ENCODE data around the gene TMSB4X. TPM values are rescaled to one million over a fixed set of nuclear protein-coding genes. Genes with fewer than 3 reads are reported as not detected.

TMSB4X gene
- total RNA-seq, 4 donors from 2014 or later = 3,029 to 4,490 (median 3,421) TPM

GRCh38 chrX:12967711-12968465 lies 7.0 kb upstream of the TMSB4X start:
- Histone ChIP-seq H3K27me3 (no peaks in the 10 kb centered on the region), H3K4me1 (peaks cover 0 to 19% (median 2%) of the 10 kb centered on the region in 4 donors), H3K9me3 (no peaks in the 10 kb centered on the region), H3K4me3 (no peak overlapping the region), H3K36me3 (no peaks in the 10 kb centered on the region), H3K27ac (peak overlapping the region in 1 of 4 donors; percentile 14)
- TF ChIP-seq EP300 (IDR thresholded peaks at IDR 0.05) (no peak), POLR2A (IDR thresholded peaks at IDR 0.05) (no peak), CTCF (IDR thresholded peaks at IDR 0.05) (no peak)
- no peak for DNase-seq (ENCODE audit: low spot score in 2 of 2)
- WGBS, 2 donors = 64 to 80% methylated on average over 10 to 15 of the region's 15 CpGs

GRCh38 chrX:12970691-12971202 lies 4.2 kb upstream of the TMSB4X start:
- no peaks in the 10 kb centered on the region for H3K9me3 ChIP-seq
- peak in 1 of 2 donors; percentile 43 for DNase-seq (ENCODE audit: low spot score in 2 of 2)

GRCh38 chrX:12971282-12972003 lies 3.5 kb upstream of the TMSB4X start:
- peaks cover 0 to 19% (median 2%) of the 10 kb centered on the region in 4 donors for H3K4me1 ChIP-seq
- H3K27me3 ChIP-seq = peaks cover 0 to 4% of the 10 kb centered on the region in 2 donors
- H3K4me3 ChIP-seq = peak overlapping the region in 2 of 4 donors; percentile 9 to 12
- DNase-seq (ENCODE audit: low spot score in 2 of 2) = no peak
- peak overlapping the region; percentile 74 to 97 (median 80) for H3K27ac ChIP-seq
- WGBS, 2 donors = 51 to 63% methylated on average over 12 of the region's 12 CpGs
- TF ChIP-seq CTCF (IDR thresholded peaks at IDR 0.05) = no peak
- peak in 1 of 2 donors; percentile 6 for TF ChIP-seq EP300 (IDR thresholded peaks at IDR 0.05)
- H3K36me3 ChIP-seq = no peaks in the 10 kb centered on the region
- no peaks in the 10 kb centered on the region for H3K9me3 ChIP-seq

More at GRCh38 chrX:12970691-12971202, 4.2 kb upstream of the TMSB4X start:
- Histone ChIP-seq H3K27ac (peak overlapping the region; percentile 74 to 97 (median 80)), H3K4me1 (peaks cover 0 to 19% (median 2%) of the 10 kb centered on the region in 4 donors), H3K27me3 (peaks cover 0 to 4% of the 10 kb centered on the region in 2 donors), H3K36me3 (no peaks in the 10 kb centered on the region), H3K4me3 (peak overlapping the region in 1 of 4 donors; percentile 9)
- TF ChIP-seq EP300 (IDR thresholded peaks at IDR 0.05) = peak in 1 of 2 donors; percentile 51
- TF ChIP-seq CTCF (IDR thresholded peaks at IDR 0.05) = peak; percentile 35 to 70 (median 49)
- no peak for TF ChIP-seq POLR2A (IDR thresholded peaks at IDR 0.05)
- WGBS, 2 donors = 11 to 31% methylated on average over 11 of the region's 11 CpGs

GRCh38 chrX:12972243-12972642 lies 2.7 kb upstream of the TMSB4X start:
- peaks cover 0 to 19% (median 2%) of the 10 kb centered on the region in 4 donors for H3K4me1 ChIP-seq
- WGBS, 2 donors = 70 to 76% methylated on average over 6 of the region's 6 CpGs
- TF ChIP-seq CTCF (IDR thresholded peaks at IDR 0.05) = no peak
- peak in 1 of 2 donors; percentile 19 for TF ChIP-seq EP300 (IDR thresholded peaks at IDR 0.05)
- peak overlapping the region; percentile 17 to 97 (median 80) for H3K27ac ChIP-seq
- H3K27me3 ChIP-seq = peaks cover 0 to 4% of the 10 kb centered on the region in 2 donors
- no peaks in the 10 kb centered on the region for H3K9me3 ChIP-seq
- H3K36me3 ChIP-seq = no peaks in the 10 kb centered on the region
- no peak for DNase-seq (ENCODE audit: low spot score in 2 of 2)
- H3K4me3 ChIP-seq = peak overlapping the region in 1 of 4 donors; percentile 12

All from tibial nerve (tissue), 4 donors.